Measurements from ENCODE around the gene CBX4.

The CBX4 gene

DNA sequence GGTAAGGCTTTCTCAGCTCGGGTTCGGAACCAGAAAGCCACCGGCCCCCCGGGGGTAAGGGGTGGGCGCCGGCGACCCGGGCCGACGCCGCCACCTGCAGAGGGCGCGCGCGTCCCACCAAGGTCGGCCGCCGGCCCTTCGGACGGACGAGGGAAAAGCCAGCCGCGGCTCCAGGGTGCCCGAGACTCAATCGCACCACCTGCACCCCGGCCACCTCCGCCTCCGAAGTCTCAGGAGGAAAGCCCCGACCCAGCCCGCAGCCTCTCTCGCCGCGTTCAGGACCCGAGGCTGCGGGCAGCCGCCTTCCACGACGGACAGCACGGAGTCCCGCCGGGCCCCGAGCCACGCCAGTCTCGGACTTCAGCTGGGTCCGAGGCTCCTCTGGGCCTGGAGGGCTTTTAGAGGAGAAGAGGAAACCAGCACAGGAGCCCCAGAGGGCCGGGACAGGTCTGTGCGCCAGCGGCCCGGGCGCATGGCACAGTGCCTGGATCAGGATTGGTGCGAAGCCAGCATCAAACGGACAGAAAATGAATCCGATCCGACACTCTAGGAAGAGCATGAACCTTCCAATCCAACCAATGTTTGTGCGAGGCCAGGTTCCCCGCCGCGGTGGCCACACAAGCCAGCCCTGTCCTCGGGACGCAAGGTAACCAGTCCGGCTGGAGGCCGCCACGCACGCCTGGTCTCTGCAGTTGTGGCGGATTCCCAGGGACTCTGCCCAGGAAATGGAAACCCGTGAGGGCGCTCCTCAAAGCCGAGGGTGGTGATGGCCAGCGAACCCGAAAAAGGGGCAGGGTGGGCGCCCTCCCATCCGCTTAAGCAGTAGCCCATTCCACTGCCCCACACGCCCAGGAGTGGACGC lies 49.1 kb downstream of the CBX4 start:
- DNase-seq (ENCODE audit: low spot score): no peak
- TF ChIP-seq, protein P1, sequence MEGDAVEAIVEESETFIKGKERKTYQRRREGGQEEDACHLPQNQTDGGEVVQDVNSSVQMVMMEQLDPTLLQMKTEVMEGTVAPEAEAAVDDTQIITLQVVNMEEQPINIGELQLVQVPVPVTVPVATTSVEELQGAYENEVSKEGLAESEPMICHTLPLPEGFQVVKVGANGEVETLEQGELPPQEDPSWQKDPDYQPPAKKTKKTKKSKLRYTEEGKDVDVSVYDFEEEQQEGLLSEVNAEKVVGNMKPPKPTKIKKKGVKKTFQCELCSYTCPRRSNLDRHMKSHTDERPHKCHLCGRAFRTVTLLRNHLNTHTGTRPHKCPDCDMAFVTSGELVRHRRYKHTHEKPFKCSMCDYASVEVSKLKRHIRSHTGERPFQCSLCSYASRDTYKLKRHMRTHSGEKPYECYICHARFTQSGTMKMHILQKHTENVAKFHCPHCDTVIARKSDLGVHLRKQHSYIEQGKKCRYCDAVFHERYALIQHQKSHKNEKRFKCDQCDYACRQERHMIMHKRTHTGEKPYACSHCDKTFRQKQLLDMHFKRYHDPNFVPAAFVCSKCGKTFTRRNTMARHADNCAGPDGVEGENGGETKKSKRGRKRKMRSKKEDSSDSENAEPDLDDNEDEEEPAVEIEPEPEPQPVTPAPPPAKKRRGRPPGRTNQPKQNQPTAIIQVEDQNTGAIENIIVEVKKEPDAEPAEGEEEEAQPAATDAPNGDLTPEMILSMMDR (IDR thresholded peaks at IDR 0.05): peak; percentile 74
- no peak overlapping the region for H3K27ac ChIP-seq
- peak overlapping the region; percentile 47 for H3K4me3 ChIP-seq

DNA sequence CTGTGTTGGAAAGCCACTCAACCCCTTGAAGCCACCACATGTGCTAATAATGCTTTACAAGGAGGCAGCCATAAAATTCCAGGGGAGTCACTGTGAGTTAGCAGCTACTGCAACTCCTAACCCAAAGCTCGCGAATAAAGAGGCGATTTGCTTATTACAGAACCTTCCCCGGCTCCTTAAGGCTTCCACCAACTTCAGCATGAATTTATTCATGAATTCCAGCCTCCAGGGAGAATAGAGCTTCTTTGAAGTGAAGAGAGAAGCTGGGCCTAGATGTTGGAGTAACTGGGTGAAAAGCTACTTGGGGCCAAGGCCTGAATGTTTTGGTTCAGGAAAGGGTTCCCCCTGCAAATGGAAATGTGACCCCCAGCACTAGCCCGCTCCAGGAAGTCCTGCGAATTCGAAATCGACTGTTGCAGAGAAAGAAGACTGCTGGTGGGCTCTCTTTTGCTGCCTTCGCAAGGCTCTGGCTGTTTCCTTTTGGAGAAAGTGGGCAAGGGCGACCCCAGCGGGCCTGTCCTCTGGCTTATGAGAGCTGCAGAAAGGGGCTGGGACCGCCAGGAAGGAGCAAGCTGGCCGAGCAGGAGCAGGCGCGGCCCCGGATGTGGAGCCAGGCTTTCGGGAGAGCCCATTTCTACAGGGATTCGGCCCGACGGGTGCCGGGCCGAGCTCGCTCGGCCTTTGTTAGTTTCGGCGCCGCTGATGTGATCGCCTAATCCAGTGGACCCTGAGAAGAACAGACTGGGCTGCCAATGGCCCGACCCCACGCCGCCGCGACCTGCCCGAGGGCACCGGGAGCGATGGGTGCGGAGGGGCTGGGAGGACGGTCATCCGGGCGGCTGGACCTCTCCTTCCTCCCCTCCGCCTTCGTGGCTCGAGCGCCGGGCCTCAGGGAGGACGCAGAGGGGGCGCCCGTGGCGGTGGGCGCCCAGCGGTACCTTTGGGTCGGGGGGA lies 50.0 kb downstream of the CBX4 start:
- Histone ChIP-seq H3K27ac (no peak overlapping the region), H3K4me3 (peak overlapping the region; percentile 47)
- DNase-seq (ENCODE audit: low spot score): no peak
- TF ChIP-seq, protein P1 (IDR thresholded peaks at IDR 0.05): no peak

DNA sequence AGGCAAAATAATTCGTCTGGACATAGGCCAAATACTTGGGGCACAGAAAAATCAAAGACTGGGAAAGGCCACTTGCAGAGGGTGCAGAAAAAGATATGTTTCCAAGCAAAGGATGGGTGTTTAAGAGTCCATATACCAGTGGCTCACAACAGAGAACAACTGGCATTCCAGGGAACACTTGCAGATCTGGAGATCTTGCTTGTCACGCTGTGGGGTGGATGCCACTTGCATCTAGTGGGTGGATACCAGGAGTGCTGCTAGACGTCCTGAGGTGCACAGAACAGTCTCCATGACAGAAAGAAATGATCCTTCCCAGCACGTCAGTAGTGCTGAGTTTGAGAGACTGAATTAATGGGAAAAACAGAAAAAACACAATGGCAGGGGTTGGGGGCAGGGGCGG lies 50.8 kb downstream of the CBX4 start:
- TF ChIP-seq, protein P1 (IDR thresholded peaks at IDR 0.05): no peak
- Histone ChIP-seq H3K4me3 (no peak overlapping the region), H3K27ac (no peak overlapping the region)
- DNase-seq (ENCODE audit: low spot score): no peak

DNA sequence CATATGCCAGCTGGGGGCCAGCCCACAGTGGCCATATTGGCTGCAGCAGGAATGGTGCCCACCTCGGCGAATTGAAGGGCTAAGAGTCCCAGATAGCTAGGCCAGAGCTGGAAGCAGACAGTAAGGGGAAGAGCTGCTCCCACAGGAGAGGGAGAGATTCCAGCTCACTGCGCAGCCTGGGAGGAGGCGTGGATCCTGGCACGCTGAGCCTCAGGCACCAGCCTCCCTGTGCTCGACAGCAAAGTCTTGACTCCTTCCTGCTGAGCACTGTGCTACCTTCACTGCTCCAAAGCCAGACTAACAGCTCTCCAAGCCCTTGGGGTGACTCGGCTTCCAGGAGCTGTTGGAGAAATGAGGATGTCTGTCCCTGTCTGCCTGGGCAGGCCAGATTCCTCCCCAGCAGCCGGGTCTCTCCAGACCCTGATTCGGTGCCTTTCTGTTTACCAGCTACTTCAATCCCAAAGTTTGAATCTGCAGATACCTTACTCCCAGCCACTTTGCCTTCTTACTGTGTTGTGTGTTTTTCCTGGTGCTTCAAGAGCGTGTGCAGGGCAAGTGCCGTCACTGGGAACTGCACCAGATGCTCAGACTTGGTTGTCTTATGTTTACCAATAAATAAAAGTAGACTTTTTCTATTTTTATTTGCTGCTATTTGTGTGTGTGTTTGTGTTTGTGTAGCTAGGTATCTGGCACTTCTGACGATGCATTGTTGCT lies 52.2 kb downstream of the CBX4 start:
- Histone ChIP-seq H3K27ac (no peak overlapping the region), H3K4me3 (no peak overlapping the region)
- TF ChIP-seq, protein P1 (IDR thresholded peaks at IDR 0.05): no peak
- no peak for DNase-seq (ENCODE audit: low spot score)

DNA sequence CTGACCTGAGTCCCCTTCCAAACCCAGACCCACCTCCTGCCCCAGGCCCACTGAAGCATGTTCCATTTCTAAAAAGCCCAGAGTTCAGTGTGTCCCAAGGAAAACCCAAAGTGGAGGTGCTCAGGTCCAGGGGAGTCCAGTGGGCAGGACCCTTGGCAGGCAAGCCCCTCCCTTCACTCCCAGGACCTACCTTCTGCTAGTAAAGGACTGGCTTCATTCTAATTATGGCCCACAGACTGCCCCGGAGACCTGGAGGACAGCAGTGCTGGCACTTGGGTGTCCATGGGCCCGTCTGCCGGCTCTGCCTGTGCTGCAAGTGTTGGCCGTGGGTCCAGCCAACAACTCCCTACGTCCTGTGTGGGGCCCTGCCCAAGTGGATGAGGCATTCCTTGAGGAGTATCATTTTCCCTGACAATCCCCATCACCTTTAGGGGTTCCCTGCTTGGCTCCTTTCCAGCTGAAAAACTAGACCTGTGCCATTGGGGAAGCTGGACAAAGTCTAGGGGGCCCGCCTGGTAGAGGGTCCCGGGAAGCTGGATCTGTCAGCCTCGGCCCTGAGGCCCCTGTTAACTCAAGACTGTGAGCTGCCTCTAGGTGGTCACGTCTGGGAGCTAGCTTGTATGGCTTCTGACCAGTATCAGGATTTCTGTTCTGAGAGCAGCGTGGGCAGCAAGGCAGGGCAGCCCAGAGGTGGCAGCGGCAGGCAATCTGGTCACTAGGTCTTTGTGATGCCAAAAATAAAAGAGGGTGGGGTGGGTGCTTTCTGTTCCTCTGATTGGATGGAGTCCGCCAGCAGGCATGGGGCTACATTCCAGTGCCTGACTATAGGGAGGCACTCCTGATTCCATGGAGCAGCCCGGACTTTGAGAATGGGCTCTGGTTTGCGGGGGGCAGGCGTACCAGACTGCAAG lies 53.1 kb downstream of the CBX4 start:
- TF ChIP-seq, protein P1 (IDR thresholded peaks at IDR 0.05): no peak
- no peak for DNase-seq (ENCODE audit: low spot score)
- Histone ChIP-seq H3K4me3 (no peak overlapping the region), H3K27ac (no peak overlapping the region)

Measured in coronary artery (tissue), 2 donors.